ENCODE data around the gene PRR11.
"Not testable (repeated sequence)": the region's sequence is repeated elsewhere in the genome, so short reads cannot be mapped to it uniquely, and the experiment has no call there.

Gene PRR11

GRCh38 chr17:59155439-59156177 is at the start of gene PRR11:
Gene PRR11, plus strand, starts transcription at chr17:59155746. Its CDS starts 14,007 bp downstream, at chr17:59169753.
- peak; percentile 99 for DNase-seq

GRCh38 chr17:59105852-59106462 is 49.6 kb upstream of the PRR11 start:
- peak; percentile 80 for DNase-seq

- peak; percentile 99 for DNase-seq
These were observed 48.9 kb upstream of the PRR11 start, which contains the start of gene TRIM37 for GRCh38 chr17:59106463-59107305. Gene TRIM37, minus strand, starts transcription at chr17:59106880. Its CDS starts 419 bp downstream, at chr17:59106461.

- DNase-seq = no peak
These were observed 48.3 kb upstream of the PRR11 start for GRCh38 chr17:59107306-59107670.

GRCh38 chr17:59108400-59109102 is 47.0 kb upstream of the PRR11 start:
- no peak for DNase-seq

- DNase-seq = no peak
These were observed 44.6 kb upstream of the PRR11 start for GRCh38 chr17:59110973-59111372.

- no peak for DNase-seq
These were observed 44.0 kb upstream of the PRR11 start for GRCh38 chr17:59111539-59111938.

- DNase-seq = no peak
These were observed 40.1 kb upstream of the PRR11 start for GRCh38 chr17:59115474-59115873.

- no peak for DNase-seq
These were observed 33.6 kb upstream of the PRR11 start for GRCh38 chr17:59121901-59122480.

- no peak for DNase-seq
These were observed 30.9 kb upstream of the PRR11 start for GRCh38 chr17:59124665-59125064.

- no peak for DNase-seq
These were observed 28.6 kb upstream of the PRR11 start for GRCh38 chr17:59126809-59127417.

GRCh38 chr17:59129814-59130213 is 25.7 kb upstream of the PRR11 start:
- DNase-seq = no peak

- no peak for DNase-seq
These were observed 24.4 kb upstream of the PRR11 start for GRCh38 chr17:59131131-59131530.

- DNase-seq = not testable (repeated sequence)
These were observed 17.2 kb upstream of the PRR11 start for GRCh38 chr17:59138339-59138738.

GRCh38 chr17:59139939-59140338 is 15.6 kb upstream of the PRR11 start:
- DNase-seq = no peak

GRCh38 chr17:59141860-59142259 is 13.7 kb upstream of the PRR11 start:
- no peak for DNase-seq

- DNase-seq = no peak
These were observed 9.9 kb upstream of the PRR11 start for GRCh38 chr17:59145571-59146096.

GRCh38 chr17:59149051-59149450 is 6.5 kb upstream of the PRR11 start:
- DNase-seq = no peak

GRCh38 chr17:59149841-59150511 is 5.6 kb upstream of the PRR11 start:
- peak; percentile 27 for DNase-seq

- DNase-seq = no peak
These were observed 4.5 kb upstream of the PRR11 start for GRCh38 chr17:59151006-59151405.

- no peak for DNase-seq
These were observed 4.0 kb upstream of the PRR11 start for GRCh38 chr17:59151591-59151990.

All from activated CD4-positive, alpha-beta T cell treated with anti-CD3 and anti-CD28 coated beads, Interleukin-2, Interleukin-6, amounts not matched to agents 100 ng/mL and 50 ng/mL, durations not matched to agents 16 hours and 8 hours (primary cell).